ENCODE measurements around the gene CNOT4. TPM values are rescaled to one million over a fixed set of nuclear protein-coding genes. Genes with fewer than 3 reads are reported as not detected.

CNOT4 gene
- total and polyA plus RNA-seq, 2 of the 13 experiments (the other 11 are each of a cell fraction or from before 2014, with no cell fraction given): 7.4 to 8.4 TPM

DNA sequence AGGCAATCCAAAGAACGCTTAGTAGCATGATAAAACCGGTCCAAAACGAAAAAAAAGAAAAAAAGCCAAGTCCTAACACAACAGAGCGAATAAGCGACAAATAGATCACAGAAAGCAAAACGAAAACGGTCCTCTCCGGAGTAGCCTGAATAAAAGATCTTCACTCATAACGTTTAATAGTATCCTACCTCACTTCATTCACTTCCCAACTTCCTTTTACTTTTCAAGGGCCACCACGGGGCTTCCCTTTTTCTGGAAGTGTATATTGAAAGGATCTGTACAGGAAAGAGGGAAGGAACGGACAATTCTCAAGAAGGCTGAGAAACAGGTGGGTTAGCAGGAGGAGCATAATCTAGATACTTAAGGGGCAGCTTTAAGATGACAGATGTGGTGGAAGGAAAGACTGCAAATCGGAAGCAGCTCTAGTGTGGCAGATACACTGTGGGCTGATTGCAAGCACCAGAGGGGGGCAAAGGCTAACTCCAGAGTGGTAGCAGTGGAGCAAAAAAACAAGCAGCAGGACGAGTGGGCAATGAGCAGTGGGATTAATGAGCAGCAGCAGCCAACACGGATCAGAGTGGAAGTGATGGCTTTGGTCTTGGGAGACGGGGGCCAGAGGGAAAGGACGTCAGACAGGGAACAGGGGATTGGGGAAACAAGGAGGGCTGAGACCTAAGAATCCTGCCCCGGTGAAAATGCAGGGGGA, 866 bp downstream of the CNOT4 start (continued):
- TF ChIP-seq ZNF275 (CRISPR knock-in tag; IDR thresholded peaks at IDR 0.05; ENCODE audit: borderline replicate concordance): 0 out of 2 replicates have a peak, but pooled peaks have one; percentile 23
- TF ChIP-seq EP300 (IDR thresholded peaks at IDR 0.05; ENCODE audit: low read depth in 2 of 2, low read length in 2 of 2): no peak
- 0 out of 2 replicates have a peak, but pooled peaks have one; percentile 21 for TF ChIP-seq EP300 (CRISPR knock-in tag; IDR thresholded peaks at IDR 0.05; ENCODE audit: borderline replicate concordance)
- no peak for TF ChIP-seq GFI1 (CRISPR knock-in tag; IDR thresholded peaks at IDR 0.05; ENCODE audit: borderline replicate concordance)
- peak; percentile 6; the same call in 1 of the 2 replicates for TF ChIP-seq SMC3 (IDR thresholded peaks at IDR 0.05; ENCODE audit: low read length)
- TF ChIP-seq, protein P1, sequence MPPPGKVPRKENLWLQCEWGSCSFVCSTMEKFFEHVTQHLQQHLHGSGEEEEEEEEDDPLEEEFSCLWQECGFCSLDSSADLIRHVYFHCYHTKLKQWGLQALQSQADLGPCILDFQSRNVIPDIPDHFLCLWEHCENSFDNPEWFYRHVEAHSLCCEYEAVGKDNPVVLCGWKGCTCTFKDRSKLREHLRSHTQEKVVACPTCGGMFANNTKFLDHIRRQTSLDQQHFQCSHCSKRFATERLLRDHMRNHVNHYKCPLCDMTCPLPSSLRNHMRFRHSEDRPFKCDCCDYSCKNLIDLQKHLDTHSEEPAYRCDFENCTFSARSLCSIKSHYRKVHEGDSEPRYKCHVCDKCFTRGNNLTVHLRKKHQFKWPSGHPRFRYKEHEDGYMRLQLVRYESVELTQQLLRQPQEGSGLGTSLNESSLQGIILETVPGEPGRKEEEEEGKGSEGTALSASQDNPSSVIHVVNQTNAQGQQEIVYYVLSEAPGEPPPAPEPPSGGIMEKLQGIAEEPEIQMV (CRISPR knock-in tag; IDR thresholded peaks at IDR 0.05; ENCODE audit: low read depth): no peak
- TF ChIP-seq ZXDC (CRISPR knock-in tag; IDR thresholded peaks at IDR 0.05): no peak
- no peak for TF ChIP-seq FOXK1 (CRISPR knock-in tag; IDR thresholded peaks at IDR 0.05; ENCODE audit: borderline replicate concordance, low read depth)
- no peak for TF ChIP-seq ZNF547 (CRISPR knock-in tag; IDR thresholded peaks at IDR 0.05)
- TF ChIP-seq SNAI1 (CRISPR knock-in tag; IDR thresholded peaks at IDR 0.05; ENCODE audit: borderline replicate concordance): 0 out of 2 replicates have a peak, but pooled peaks have one; percentile 5
- TF ChIP-seq RARA (CRISPR knock-in tag; IDR thresholded peaks at IDR 0.05): no peak
- TF ChIP-seq NRL (CRISPR knock-in tag; IDR thresholded peaks at IDR 0.05; ENCODE audit: borderline replicate concordance): peak; percentile 4; the same call in 1 of the 2 replicates
- 0 out of 2 replicates have a peak, but pooled peaks have one; percentile 37 for TF ChIP-seq NFATC3 (CRISPR knock-in tag; IDR thresholded peaks at IDR 0.05)
- no peak for TF ChIP-seq ARNTL (CRISPR knock-in tag; IDR thresholded peaks at IDR 0.05)
- no peak for TF ChIP-seq ZNF24 (IDR thresholded peaks at IDR 0.05)
- no peak for TF ChIP-seq NFRKB (IDR thresholded peaks at IDR 0.05)
- TF ChIP-seq POLR2A (IDR thresholded peaks at IDR 0.05; ENCODE audit: insufficient read depth in 1 of 2, low read depth in 2 of 2, low read length in 2 of 2): peak in 1 of 2 experiments; percentile 29; a peak in 1 of 4 replicates
- 0 out of 2 replicates have a peak, but pooled peaks have one; percentile 12 for TF ChIP-seq ZMYM2 (CRISPR knock-in tag; IDR thresholded peaks at IDR 0.05)
- TF ChIP-seq CCAR2 (optimal IDR thresholded peaks at IDR 0.05; ENCODE audit: low read depth, low read length): no peak
- TF ChIP-seq ZNF234 (CRISPR knock-in tag; conservative IDR thresholded peaks at IDR 0.05): no peak
- TF ChIP-seq ZNF180 (CRISPR knock-in tag; IDR thresholded peaks at IDR 0.05; ENCODE audit: borderline replicate concordance, low read depth): no peak

Data from HepG2 (cell line).